Right atrium auricular region (tissue), 2 donors: ENCODE results near the gene ITGB1. TPM values are rescaled to one million over a fixed set of nuclear protein-coding genes. Genes with fewer than 3 reads are reported as not detected.
"Not testable (repeated sequence)": the region's sequence is repeated elsewhere in the genome, so short reads cannot be mapped to it uniquely, and the experiment has no call there.

Experiments
- DNase-seq: peaks from one replicate; pipeline ENCODE4 v3.0.0-alpha.2; 2019; ENCODE audit warnings: low spot score
- H3K27ac ChIP-seq, 2 donors: fragments of 200-600 bp; sonication (generic); 1 replicate in 1 of 2; 2 replicates in 1 of 2; pipeline ENCODE4 v1.5.1; 2016 to 2019
- H3K27me3 ChIP-seq, 2 donors: fragments of 200-600 bp; sonication (generic); one replicate each; pipeline versions ENCODE4 v1.5.1 to v1.6.0; 2017 to 2019
- H3K36me3 ChIP-seq: fragments of 200-600 bp; sonication (generic); one replicate; pipeline ENCODE4 v1.5.1; 2016
- H3K4me1 ChIP-seq, 2 donors: fragments of 200-600 bp; sonication (generic); one replicate each; pipeline versions ENCODE4 v1.5.1 to v1.6.0; 2017 to 2019
- H3K4me3 ChIP-seq, 2 donors: fragments of 200-600 bp; sonication (generic); 1 replicate in 1 of 2; 2 replicates in 1 of 2; pipeline ENCODE4 v1.5.1; 2017 to 2019; ENCODE audit warnings: mild to moderate bottlenecking in 1 of 2, moderate library complexity in 1 of 2
- H3K9me3 ChIP-seq, 2 donors: fragments of 200-600 bp; sonication (generic); one replicate each; pipeline ENCODE4 v1.5.1; 2019
- CTCF ChIP-seq, 2 donors: fragments of 200-600 bp; sonication (generic); IDR thresholded peaks; one replicate each; pipeline ENCODE4 v1.5.1; 2019; ENCODE audit warnings: antibody characterized with exemption in 2 of 2
- total RNA-seq, 2 donors: library from RNA; depleted of rRNA; stranded (reverse); fragments of >200 nt; gene quantifications; one replicate each; pipeline ENCODE4 v1.1.0, GENCODE V29; 2016

Gene ITGB1
- total RNA-seq, 2 donors from 2014 or later: 454 to 1,054 TPM

- Histone ChIP-seq H3K4me1 (peaks cover 0 to 11% of the 10 kb centered on the region in 2 donors), H3K27ac (peak overlapping the region in 1 of 2 donors; percentile 14), H3K36me3 (no peaks in the 10 kb centered on the region), H3K9me3 (peaks cover 0 to 8% of the 10 kb centered on the region in 2 donors), H3K27me3 (no peaks in the 10 kb centered on the region), H3K4me3 (no peak overlapping the region)
- no peak for DNase-seq
- no peak for TF ChIP-seq CTCF (IDR thresholded peaks at IDR 0.05)
Measured at GRCh38 chr10:32995751-32996150, 37.7 kb upstream of the ITGB1 start.

- no peak for DNase-seq
- H3K27me3 ChIP-seq: no peaks in the 10 kb centered on the region
- no peak for TF ChIP-seq CTCF (IDR thresholded peaks at IDR 0.05)
- no peak overlapping the region for H3K4me3 ChIP-seq
- H3K9me3 ChIP-seq: peaks cover 0 to 8% of the 10 kb centered on the region in 2 donors
- H3K36me3 ChIP-seq: no peaks in the 10 kb centered on the region
- peaks cover 0 to 11% of the 10 kb centered on the region in 2 donors for H3K4me1 ChIP-seq
- H3K27ac ChIP-seq: no peak overlapping the region
Measured at GRCh38 chr10:32995066-32995622, 37.1 kb upstream of the ITGB1 start.

- DNase-seq, H3K27ac ChIP-seq: not testable (repeated sequence)
Measured at GRCh38 chr10:32994632-32995031, 36.6 kb upstream of the ITGB1 start.

GRCh38 chr10:32992310-32992709 lies 34.3 kb upstream of the ITGB1 start:
- H3K4me1 ChIP-seq: peaks cover 0 to 11% of the 10 kb centered on the region in 2 donors
- not testable (repeated sequence) for H3K27me3 ChIP-seq, H3K36me3 ChIP-seq, H3K4me3 ChIP-seq, DNase-seq, H3K9me3 ChIP-seq, H3K27ac ChIP-seq

More at GRCh38 chr10:32994632-32995031, 36.6 kb upstream of the ITGB1 start:
- peaks cover 0 to 11% of the 10 kb centered on the region in 2 donors for H3K4me1 ChIP-seq
- not testable (repeated sequence) for H3K36me3 ChIP-seq, H3K9me3 ChIP-seq, H3K4me3 ChIP-seq, H3K27me3 ChIP-seq

GRCh38 chr10:32990811-32991210 lies 32.8 kb upstream of the ITGB1 start:
- TF ChIP-seq CTCF (IDR thresholded peaks at IDR 0.05): no peak

GRCh38 chr10:32988604-32989003 lies 30.6 kb upstream of the ITGB1 start:
- no peaks in the 10 kb centered on the region for H3K9me3 ChIP-seq
- no peak for TF ChIP-seq CTCF (IDR thresholded peaks at IDR 0.05)

More at GRCh38 chr10:32990811-32991210, 32.8 kb upstream of the ITGB1 start:
- H3K27ac ChIP-seq: no peak overlapping the region
- H3K27me3 ChIP-seq: no peaks in the 10 kb centered on the region
- H3K9me3 ChIP-seq: no peaks in the 10 kb centered on the region
- peaks cover 0 to 5% of the 10 kb centered on the region in 2 donors for H3K4me1 ChIP-seq
- H3K4me3 ChIP-seq: no peak overlapping the region
- H3K36me3 ChIP-seq: no peaks in the 10 kb centered on the region
- DNase-seq: no peak

GRCh38 chr10:32987172-32987571 lies 29.1 kb upstream of the ITGB1 start:
- DNase-seq: no peak
- Histone ChIP-seq H3K27me3 (no peaks in the 10 kb centered on the region), H3K4me3 (no peak overlapping the region), H3K4me1 (peaks cover 0 to 11% of the 10 kb centered on the region in 2 donors), H3K36me3 (no peaks in the 10 kb centered on the region), H3K9me3 (no peaks in the 10 kb centered on the region), H3K27ac (no peak overlapping the region)
- no peak for TF ChIP-seq CTCF (IDR thresholded peaks at IDR 0.05)

More at GRCh38 chr10:32988604-32989003, 30.6 kb upstream of the ITGB1 start:
- H3K4me3 ChIP-seq: no peak overlapping the region
- no peaks in the 10 kb centered on the region for H3K36me3 ChIP-seq
- DNase-seq: no peak
- H3K27ac ChIP-seq: no peak overlapping the region
- no peaks in the 10 kb centered on the region for H3K27me3 ChIP-seq
- H3K4me1 ChIP-seq: peaks cover 0 to 6% of the 10 kb centered on the region in 2 donors
